ENCODE data around the gene DOK3.
A peak's percentile ranks its signal among the peaks of the same experiment; 100 is the strongest.

Gene DOK3

DNA sequence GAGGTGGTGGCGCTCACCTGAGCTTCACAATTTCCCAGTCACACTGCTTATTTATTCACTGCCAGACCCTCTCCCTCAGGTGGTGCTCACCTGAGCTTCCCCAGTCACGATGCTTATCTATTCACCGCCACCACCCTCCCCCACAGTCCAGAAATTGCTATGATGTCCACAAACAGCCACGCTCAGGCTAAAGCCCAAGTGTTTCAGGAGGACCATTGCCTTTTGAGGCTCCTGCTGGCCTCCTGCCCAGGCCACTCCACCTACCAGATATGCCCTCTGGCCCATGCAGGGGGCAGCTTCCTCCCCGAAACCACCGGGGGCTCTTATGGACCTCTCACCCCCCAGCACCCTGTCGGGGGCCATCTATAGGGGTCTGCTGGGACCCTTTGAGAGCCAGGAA lies 16.8 kb downstream of the DOK3 start:
- no peak for DNase-seq
- H3K9me3 ChIP-seq (ENCODE audit: severe bottlenecking): no peaks in the 10 kb centered on the region
- H3K36me3 ChIP-seq: peaks cover 17% of the 10 kb centered on the region
- no peak overlapping the region for H3K27ac ChIP-seq
- H3K27me3 ChIP-seq (ENCODE audit: insufficient read depth, low read depth, severe bottlenecking): no peaks in the 10 kb centered on the region
- TF ChIP-seq, protein P1, sequence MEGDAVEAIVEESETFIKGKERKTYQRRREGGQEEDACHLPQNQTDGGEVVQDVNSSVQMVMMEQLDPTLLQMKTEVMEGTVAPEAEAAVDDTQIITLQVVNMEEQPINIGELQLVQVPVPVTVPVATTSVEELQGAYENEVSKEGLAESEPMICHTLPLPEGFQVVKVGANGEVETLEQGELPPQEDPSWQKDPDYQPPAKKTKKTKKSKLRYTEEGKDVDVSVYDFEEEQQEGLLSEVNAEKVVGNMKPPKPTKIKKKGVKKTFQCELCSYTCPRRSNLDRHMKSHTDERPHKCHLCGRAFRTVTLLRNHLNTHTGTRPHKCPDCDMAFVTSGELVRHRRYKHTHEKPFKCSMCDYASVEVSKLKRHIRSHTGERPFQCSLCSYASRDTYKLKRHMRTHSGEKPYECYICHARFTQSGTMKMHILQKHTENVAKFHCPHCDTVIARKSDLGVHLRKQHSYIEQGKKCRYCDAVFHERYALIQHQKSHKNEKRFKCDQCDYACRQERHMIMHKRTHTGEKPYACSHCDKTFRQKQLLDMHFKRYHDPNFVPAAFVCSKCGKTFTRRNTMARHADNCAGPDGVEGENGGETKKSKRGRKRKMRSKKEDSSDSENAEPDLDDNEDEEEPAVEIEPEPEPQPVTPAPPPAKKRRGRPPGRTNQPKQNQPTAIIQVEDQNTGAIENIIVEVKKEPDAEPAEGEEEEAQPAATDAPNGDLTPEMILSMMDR (IDR thresholded peaks at IDR 0.05; ENCODE audit: low read depth, low read length): no peak
- no peak overlapping the region for H3K4me3 ChIP-seq (ENCODE audit: low read depth, low read length)

DNA sequence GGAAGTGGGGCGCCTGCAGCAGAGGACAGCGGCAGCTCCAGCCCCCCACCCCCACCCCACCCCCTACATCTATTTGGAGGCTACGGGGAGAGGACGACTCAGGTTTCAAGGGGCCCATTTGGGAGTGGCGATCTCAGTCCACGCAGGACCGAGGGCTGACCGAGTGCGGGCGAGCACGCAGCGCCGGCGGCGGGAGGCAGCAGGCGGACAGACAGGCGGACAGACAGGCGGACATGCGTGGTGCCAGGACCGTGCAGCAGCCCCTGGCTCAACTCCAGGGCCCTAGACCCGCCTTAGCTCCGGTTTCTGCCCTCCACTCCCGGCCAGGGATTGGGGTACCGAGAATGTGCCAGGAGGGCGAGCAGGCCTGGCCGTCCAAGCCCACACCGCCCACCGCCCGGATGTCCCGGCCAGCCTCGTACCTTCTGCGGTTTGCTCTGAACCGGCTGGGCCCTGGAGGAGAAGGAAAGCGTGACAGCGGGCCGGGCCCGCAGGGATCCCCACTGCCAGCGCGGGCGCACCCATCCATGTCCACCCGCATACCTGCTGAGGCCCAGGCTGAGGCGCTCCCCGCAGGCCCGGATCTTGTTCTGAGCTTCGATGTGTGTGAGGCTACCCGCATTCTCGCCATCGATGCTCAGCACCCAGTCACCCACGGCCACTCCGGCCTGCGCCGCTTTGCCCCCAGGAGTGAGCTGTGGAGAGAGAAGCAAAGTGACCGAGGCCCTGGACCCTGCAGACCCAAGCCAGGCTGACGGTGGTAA lies 17.5 kb downstream of the DOK3 start:
- TF ChIP-seq, protein P1 (IDR thresholded peaks at IDR 0.05; ENCODE audit: low read depth, low read length): no peak
- Histone ChIP-seq H3K4me3 (ENCODE audit: low read depth, low read length) (no peak overlapping the region), H3K36me3 (peaks cover 20% of the 10 kb centered on the region), H3K27me3 (ENCODE audit: insufficient read depth, low read depth, severe bottlenecking) (no peaks in the 10 kb centered on the region), H3K27ac (no peak overlapping the region), H3K9me3 (ENCODE audit: severe bottlenecking) (no peaks in the 10 kb centered on the region)
- no peak for DNase-seq

DNA sequence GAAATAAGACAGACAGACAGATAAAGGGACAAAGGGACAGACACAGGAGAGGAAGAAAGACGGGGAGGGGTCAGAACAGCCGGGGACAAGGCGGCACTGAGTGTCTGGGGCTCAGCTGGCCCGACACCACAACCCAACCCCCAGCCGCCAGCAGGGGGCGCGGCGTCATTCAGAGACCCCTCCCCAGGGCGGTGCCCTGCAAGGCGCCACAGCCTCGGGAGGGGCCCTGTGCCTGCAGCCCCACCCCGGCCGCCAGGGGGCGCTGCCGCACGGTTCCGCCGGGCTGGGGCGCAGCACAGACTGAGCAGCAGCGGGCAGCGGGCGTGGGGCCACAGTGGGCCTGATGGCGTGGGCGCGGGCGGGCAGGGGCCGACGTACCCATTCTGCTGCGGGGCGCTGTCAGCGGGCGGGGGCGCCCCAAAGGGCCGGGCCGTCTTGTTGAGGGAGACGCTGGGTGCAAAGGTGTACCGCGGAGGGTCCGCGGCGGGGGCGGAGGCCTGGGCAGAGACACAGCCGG lies 18.1 kb downstream of the DOK3 start:
- DNase-seq: peak; percentile 81
- H3K36me3 ChIP-seq: peaks cover 20% of the 10 kb centered on the region

DNA sequence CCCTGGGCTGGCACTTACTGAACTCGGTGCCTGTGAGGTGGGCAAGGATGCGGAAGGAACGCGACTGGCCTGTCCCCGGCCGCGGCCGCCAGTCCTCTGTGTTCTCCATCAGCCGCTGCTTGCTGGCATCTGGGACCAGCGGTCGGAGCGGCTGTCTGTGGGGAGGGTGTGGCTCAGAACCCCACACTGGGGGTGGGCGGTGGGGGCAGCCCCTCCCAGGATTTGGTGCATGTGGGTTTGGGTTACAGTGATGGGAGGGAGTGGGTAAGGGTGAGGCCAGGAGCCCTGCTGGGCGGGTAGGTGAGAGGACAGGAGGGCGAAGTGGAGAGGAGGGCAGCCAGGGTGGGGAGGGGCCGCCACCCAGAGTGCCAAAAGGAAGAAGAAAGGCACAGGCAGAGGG lies 18.6 kb downstream of the DOK3 start:
- H3K4me3 ChIP-seq (ENCODE audit: low read depth, low read length): no peak overlapping the region
- no peak for DNase-seq
- H3K27me3 ChIP-seq (ENCODE audit: insufficient read depth, low read depth, severe bottlenecking): no peaks in the 10 kb centered on the region
- H3K9me3 ChIP-seq (ENCODE audit: severe bottlenecking): no peaks in the 10 kb centered on the region
- peak overlapping the region; percentile 44; the same call in 1 of the 2 replicates for H3K27ac ChIP-seq
- peaks cover 20% of the 10 kb centered on the region for H3K36me3 ChIP-seq
- TF ChIP-seq, protein P1 (IDR thresholded peaks at IDR 0.05; ENCODE audit: low read depth, low read length): no peak

More for the DNA sequence above, 18.1 kb downstream of the DOK3 start:
- TF ChIP-seq, protein P1 (IDR thresholded peaks at IDR 0.05; ENCODE audit: low read depth, low read length): peak; percentile 88
- Histone ChIP-seq H3K4me3 (ENCODE audit: low read depth, low read length) (no peak overlapping the region), H3K9me3 (ENCODE audit: severe bottlenecking) (no peaks in the 10 kb centered on the region), H3K27ac (peak overlapping the region; percentile 44; the same call in 1 of the 2 replicates), H3K27me3 (ENCODE audit: insufficient read depth, low read depth, severe bottlenecking) (no peaks in the 10 kb centered on the region)

DNA sequence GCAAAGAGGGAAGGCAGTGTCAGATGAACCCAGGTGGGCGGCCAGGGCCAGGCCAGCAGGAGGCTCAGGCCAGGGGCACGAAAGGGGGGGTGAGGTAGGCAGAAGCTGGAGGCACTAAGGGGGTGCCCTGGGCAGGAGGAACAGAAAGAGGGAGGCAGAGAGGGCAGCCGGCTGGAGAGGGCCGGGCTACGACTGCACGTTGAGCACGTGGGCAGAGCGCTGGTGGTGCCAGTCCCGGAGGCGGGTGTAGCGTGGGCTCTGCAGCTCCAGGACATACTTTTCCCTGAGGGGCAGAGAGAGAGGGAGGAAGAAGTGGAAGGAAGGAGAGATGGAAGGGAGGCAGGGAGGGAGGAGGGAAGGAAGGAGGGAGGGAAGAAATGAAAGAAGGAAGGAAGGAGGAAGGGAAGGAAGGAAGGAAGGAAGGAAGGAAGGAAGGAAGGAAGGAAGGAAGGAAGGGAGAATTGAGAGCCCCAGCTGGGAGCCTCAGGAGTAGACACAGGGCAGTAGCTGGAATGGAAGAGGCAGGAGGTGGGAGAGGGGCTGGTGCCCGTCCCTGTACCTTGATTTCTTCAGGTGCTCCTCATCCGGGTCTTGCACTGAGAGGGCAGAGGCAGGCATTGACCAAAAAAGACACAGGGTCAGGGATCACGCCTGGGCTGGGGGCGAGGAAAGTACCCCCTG lies 19.2 kb downstream of the DOK3 start:
- Histone ChIP-seq H3K27me3 (ENCODE audit: insufficient read depth, low read depth, severe bottlenecking) (no peaks in the 10 kb centered on the region), H3K36me3 (peaks cover 16% of the 10 kb centered on the region), H3K27ac (no peak overlapping the region), H3K4me3 (ENCODE audit: low read depth, low read length) (no peak overlapping the region), H3K9me3 (ENCODE audit: severe bottlenecking) (no peaks in the 10 kb centered on the region)
- TF ChIP-seq, protein P1 (IDR thresholded peaks at IDR 0.05; ENCODE audit: low read depth, low read length): no peak
- DNase-seq: no peak

Data from WERI-Rb-1 (cell line).